HG02970 (cell line): ENCODE measurements around the gene TNS3.

Experiments
- ATAC-seq: cut with Tn5 transposase; IDR thresholded peaks from one replicate; pipeline ENCODE4 v1.9.1; 2021; ENCODE audit warnings: mild to moderate bottlenecking, moderate library complexity, moderate number of reproducible peaks; ENCODE audit not compliant: unreplicated experiment, low FRiP score

The TNS3 gene

DNA sequence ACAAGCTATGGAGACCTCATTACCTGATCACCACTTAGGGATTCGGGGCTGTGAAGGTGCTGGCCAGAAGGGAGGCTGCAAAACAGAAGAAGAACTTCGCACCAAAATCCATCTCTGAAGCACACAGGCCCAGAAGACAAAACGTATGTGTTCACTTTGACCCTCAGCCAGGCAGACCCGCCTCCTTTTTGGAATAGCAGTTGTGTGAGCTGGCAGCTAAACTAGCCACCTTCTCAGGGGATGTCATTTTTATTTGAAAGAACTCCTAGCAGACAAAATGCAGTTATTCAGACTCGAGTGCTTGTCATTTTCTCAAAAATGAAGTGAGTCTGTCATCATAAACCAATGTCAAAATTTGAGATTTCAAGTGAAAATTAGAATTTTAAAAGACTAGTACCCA is 71.7 kb downstream of the TNS3 start:
- ATAC-seq: no peak

GRCh38 chr7:47509571-47509970 is 72.3 kb downstream of the TNS3 start:
- no peak for ATAC-seq

- no peak for ATAC-seq
Observed at GRCh38 chr7:47508389-47509380, 73.2 kb downstream of the TNS3 start.

DNA sequence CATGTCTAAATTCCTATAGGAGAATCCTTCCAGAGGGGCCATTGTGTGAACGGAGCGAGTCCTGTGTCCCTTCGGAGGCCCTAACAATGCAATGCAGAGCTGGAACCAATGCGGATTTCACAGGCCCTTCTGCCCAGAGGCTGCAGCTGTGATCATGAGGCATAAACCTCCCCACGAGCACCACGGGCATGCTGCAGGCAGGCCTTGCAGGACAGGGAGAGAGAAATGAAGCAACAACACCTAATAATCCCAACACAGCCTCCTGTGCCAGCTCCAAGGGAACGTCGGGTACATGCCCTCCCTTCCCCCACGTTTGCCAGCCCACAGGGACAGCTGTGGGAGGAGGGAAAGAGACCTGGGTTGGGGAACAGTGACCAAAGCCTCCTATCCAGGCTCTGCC is 74.4 kb downstream of the TNS3 start:
- no peak for ATAC-seq

DNA sequence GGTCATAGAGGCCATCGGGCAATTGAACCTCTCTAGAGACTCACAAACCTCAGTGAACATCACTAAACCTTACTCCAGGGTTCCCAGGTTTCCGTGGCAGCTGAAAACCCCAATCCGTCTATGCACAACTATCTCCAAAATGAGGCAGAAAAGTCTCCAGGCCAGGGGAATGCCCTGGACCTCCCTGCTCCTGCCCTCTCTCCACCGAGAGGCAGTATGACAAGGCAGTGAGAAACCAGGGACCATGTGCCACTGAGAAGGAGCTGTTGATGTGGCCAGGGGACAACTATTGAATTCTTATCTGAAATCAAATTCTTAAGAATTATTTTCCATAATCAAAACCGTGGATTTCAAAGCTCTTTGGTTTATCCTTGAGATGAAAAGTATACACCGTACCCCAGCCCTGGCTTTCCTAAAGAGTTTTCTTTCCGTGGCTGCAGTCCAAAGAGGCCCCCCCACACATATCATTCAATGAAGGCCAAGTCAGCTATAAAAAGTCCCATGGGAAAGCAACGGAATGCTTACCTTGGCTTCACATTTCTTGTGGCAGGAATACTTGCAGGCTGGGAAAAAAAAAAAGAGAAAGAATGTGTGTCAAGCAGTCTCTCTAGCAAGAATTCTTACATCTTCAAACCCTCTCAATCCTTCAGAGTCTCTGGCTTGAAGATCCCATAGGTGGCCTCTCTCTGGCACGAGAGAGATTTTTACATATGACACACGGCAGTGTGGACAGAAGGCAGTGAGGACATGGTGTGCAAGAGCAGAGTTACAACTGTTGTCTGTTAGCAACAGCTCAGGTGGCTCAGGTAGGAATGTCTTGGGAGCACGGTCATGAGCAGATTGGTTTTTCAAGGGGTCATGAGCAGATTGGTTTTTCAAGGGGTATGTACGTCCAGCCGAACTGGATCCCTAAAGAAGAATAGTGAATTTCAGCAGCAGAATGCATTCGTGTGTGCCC is 75.2 kb downstream of the TNS3 start:
- ATAC-seq: no peak

- no peak for ATAC-seq
Observed at GRCh38 chr7:47505312-47506007, 76.5 kb downstream of the TNS3 start.

GRCh38 chr7:47504551-47505311 is 77.2 kb downstream of the TNS3 start:
- ATAC-seq: no peak

- ATAC-seq: no peak
Observed at GRCh38 chr7:47503281-47503680, 78.6 kb downstream of the TNS3 start.

DNA sequence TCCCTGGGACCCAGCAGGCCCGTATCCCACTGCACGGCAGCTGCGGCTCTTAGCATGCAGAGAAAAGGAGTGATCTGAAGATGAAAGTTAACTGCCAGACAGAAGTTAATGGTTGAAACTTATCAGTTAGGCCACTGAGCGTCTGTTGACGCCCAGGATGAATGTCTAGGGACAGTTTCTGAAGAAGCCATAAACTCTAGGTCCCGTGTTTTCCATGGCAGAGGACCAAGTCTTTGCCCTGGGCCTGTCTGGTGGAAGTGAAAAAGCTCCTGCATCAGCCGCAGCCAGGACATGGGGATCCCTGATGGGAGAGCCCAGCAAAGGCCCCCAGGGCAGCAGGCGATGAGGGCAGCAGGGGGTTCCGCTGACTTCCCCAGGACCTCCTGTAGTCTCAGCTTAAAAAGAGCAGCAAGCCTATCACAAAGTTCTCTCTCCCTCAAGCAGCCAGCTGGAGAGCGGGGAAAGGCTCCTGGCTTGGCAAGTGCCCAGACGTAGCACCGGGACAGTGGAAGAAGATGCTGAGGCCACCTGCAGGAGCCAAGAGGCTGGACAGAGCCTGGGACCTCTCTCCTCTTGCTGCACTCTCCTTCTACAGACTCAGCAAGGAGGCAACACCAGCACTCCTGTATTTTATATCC is 79.6 kb downstream of the TNS3 start:
- no peak for ATAC-seq

DNA sequence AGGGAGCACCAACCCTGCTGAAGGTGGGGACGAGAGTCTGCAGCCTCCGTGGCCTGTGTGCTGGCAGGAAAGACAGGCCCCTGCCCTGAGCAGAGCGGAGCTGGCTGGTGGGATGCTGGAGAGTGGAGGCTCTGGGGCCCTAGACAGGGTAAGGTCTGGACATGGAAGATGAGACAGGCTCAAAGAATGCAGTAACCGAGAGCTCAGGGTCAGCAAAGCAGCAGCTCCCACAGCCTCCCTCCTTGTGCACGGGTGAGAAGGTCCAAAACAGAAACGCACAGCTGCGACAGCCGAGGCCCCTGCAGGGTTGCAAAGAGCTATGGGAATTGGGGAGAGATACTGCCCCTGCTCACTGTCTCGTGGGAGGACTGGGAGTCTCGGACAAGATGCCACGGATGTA is 80.5 kb downstream of the TNS3 start:
- ATAC-seq: no peak

DNA sequence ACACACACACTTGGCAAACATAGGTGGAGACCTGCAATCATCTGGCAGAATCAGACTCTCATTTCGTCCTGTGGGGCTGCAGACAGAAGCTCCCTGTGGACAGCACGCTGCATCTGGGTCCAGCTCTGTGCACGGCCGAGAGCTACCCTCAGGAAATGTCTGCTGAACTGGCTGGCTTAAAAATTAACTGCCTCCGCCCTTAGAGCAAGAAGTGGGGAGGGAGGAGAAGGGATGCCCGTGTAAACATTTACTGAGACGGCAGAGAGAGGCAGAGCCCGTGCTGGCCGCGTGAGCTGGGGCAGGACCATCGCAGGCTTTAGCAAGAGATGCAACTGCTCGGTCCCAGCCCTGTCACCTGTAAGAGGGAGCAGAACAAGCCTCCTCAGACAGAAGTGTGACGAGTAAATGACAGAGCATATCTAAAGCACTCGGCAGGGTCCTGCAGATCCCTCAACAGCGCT is 81.8 kb downstream of the TNS3 start:
- ATAC-seq: no peak

GRCh38 chr7:47498229-47499056 is 83.5 kb downstream of the TNS3 start:
- no peak for ATAC-seq

DNA sequence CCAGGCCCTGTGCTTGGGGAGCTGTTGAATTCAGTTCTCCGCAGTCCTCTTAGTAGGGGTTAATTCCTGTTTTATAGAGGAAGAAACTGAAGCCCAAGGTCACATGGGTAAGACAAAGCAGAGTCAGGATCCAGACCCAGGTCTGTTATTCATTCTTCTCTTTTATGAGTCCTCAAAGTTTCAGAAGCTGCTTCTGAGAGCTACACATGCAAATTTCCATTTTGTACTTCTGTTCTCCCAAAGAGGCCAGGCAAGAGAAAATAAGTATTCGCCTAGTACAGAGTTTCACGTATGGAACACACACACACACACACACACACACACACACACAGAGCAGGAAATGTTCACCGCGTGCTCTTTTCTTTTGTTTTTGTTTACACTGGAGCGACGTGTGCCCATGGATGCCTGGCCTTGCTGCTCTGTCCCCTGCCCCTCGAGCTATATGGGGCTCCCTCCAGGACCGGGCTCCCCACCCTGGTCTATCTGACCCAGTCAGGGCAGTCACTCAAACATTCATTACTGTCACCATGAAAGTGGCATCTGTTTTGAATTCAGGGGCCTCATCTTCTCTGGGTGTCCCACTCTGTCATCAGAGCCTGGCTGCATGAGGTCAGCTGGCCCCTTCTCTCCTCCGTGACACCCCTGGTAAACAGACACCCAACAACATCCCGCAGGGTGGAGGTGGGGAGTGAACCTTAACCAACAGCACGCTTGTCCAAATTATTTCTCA is 84.4 kb downstream of the TNS3 start:
- ATAC-seq: peak; percentile 78

- no peak for ATAC-seq
Observed at GRCh38 chr7:47496666-47497065, 85.2 kb downstream of the TNS3 start.

DNA sequence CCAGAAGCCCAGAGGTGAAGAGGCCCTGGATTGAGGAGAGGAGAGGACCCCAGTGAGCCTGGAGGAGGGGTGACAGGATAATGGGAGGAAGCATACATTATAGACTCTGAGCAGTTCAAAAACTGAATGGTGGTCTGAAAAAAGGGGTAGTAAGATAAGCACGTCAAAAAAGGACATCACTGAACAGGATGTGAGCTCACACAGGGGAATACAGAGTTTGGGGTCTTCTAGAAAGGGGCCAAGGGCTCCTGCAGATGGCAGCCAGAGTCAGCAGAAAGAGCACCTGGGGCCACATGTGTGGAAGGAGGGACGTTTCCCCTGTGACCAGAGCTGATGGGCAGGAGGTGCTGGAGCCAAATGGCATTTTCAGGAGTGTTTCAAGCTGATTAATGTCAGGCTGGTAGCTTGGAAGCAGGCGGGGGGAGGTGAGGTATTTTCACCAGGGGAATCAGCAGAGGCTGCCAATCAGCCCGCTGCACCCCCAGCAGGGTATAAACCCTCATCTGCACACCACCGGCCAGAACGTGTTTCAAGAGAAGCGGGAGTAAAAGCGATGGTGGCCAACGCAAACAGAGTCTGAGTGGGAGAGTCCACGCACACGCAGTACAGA is 85.8 kb downstream of the TNS3 start:
- ATAC-seq: no peak

DNA sequence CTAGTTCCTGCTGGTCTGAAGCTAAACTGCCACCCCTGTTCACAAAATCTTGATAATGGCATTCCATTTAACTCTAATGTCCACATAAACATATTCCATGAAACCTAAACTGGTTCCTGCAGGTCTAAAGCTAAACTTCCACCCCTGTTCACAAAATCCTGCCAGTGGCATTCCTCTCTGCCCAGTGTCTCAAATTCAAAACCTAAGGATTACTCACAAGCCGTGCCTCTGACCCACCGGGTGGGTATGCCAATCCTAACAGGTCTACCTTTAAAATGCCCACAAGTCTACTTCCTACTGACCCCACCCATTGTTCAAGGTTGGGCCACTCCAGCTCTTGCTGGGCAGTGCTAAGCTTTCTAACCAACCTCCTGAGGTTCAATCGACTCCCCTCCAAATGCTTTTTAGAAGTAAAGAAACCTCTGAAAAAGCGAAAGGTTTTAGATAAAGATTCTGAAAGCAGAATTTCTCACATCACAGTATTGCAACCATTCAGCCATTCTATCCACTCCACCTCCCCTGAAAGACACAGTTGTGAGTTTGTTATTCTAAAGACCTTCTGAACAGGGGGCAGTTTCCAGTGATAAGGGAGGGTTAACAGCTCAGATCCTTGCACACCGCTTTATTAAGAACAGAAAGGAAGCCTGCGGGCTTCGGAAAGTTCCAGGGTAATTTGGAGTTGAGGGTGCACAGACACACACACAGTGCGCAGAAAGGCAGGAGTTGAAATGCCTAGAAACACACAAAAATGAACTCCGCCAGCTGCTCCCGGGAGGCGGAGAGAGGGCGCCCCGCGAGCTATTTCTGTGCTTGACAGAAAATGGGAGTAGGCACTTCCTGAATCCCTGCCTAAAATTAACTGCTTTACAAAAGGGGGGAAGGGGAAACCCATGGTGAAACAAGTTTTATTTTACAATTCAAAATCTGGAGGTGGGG is 87.7 kb downstream of the TNS3 start:
- ATAC-seq: no peak
